Transverse colon (tissue), 4 donors: ENCODE results near the gene NEURL1.

Experiments
- POLR2A ChIP-seq: fragments of 450-650 bp; IDR thresholded peaks from one replicate; pipeline ENCODE4 v1.6.1; 2016; ENCODE audit warnings: antibody characterized with exemption, mild to moderate bottlenecking, moderate library complexity
- POLR2AphosphoS5 ChIP-seq, 3 donors: sonication (generic); formaldehyde crosslinking; IDR thresholded peaks; one replicate each; pipeline ENCODE4 v1.6.1; 2016; ENCODE audit warnings: antibody characterized with exemption in 3 of 3
- TF ChIP-seq, protein P1 (sequence below), 5 experiments: fragments of 200-600 bp in 3 of 5; fragments of 450-650 bp in 2 of 5; sonication (generic) in 3 of 5; IDR thresholded peaks; 1 replicate in 2 of 5; 2 replicates in 3 of 5; pipeline ENCODE4 v1.5.1; 2016 to 2017; ENCODE audit warnings: antibody characterized with exemption in 5 of 5, inconsistent platforms in 3 of 5, mild to moderate bottlenecking in 2 of 5, moderate library complexity in 1 of 5

DNA sequence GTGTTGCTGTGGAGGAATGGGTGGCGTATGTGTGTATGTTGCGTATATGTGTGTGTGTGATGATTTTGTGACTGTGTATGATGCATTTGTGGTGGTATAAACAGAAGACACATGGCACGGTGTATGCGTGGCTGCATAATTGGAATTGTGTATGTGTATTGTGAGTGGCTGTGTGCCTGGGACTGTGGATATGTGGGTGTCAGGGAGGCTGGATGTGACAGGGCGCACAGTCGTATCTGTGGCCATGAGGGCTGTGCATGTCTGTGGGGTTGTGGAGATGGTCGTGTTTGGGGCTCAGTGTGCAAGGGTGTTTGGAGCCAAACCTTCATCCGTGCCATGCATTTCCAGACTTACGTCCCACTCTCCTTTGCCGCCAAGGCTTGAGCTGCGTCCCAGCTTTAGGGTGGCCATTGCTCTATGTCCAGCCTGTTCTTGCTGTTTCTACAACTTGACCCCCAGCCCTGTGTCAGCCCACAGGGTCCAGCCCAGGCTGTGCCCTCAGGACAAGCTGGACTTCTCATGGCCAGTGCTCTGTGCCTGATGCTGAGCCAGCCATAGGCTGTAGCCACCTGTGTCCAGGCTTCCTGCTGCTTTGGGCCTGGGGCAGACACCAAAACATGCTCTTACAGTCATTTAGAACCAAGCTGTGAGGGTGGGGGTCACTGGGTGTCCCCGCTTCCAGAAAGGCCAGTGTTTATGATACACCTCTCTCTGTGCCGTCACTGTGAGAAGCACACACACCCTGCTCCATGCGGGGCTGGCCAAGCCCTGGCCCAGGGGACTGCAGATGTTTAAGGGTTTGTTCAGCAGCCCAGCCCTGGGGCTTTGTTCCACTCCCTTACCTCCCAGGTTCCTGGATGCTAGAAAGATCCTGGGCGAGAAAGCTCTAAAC lies 127.6 kb downstream of the NEURL1 start:
- TF ChIP-seq, protein P1, sequence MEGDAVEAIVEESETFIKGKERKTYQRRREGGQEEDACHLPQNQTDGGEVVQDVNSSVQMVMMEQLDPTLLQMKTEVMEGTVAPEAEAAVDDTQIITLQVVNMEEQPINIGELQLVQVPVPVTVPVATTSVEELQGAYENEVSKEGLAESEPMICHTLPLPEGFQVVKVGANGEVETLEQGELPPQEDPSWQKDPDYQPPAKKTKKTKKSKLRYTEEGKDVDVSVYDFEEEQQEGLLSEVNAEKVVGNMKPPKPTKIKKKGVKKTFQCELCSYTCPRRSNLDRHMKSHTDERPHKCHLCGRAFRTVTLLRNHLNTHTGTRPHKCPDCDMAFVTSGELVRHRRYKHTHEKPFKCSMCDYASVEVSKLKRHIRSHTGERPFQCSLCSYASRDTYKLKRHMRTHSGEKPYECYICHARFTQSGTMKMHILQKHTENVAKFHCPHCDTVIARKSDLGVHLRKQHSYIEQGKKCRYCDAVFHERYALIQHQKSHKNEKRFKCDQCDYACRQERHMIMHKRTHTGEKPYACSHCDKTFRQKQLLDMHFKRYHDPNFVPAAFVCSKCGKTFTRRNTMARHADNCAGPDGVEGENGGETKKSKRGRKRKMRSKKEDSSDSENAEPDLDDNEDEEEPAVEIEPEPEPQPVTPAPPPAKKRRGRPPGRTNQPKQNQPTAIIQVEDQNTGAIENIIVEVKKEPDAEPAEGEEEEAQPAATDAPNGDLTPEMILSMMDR (IDR thresholded peaks at IDR 0.05): no peak
- TF ChIP-seq POLR2A: no peak
- no peak for TF ChIP-seq POLR2AphosphoS5 (IDR thresholded peaks at IDR 0.05)
